ENCODE results near the gene PLA2G4B. TPM values are rescaled to one million over a fixed set of nuclear protein-coding genes. Genes with fewer than 3 reads are reported as not detected.

The PLA2G4B gene
- total and polyA plus RNA-seq, 9 of the 15 experiments (the other 6 are each of a cell fraction or from before 2014, with no cell fraction given): 0.07 to 6.1 (median 2.8) TPM

DNA sequence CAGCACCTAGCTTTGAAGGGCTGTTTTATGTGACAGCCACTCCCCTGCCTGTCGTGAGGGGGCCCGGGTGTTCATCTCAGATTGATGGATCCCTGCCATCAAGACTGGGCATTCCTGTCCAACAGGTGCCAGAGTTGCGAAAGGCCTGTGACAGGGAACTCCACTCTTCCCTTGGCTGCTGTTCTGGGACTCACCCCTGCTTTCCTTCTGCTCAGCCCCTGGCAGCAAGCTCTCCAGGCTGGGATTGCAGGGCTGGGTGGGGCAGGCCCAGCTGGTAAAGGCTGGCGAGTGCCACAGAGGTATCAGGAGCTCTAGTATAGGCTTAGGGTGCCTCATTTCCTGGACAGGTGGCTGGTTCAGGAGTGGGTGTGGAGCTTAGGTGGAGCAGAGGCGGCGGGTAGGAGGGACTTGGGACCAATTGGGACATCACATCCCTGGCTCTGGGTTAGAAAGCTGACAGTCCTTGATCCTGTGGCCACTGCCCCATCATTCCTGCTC, at the start of gene PLA2G4B (continued):
- TF ChIP-seq BRF2 (IDR thresholded peaks at IDR 0.05; ENCODE audit: borderline replicate concordance, insufficient read depth, insufficient read length) (no peak), HNRNPLL (IDR thresholded peaks at IDR 0.05; ENCODE audit: low read depth, low read length, poor library complexity, severe bottlenecking) (no peak), STAG1 (CRISPR knock-in tag; IDR thresholded peaks at IDR 0.05; ENCODE audit: borderline replicate concordance) (no peak), BACH1 (tag; IDR thresholded peaks at IDR 0.05) (no peak), CREM (IDR thresholded peaks at IDR 0.05; ENCODE audit: low read depth) (no peak), PRPF4 (IDR thresholded peaks at IDR 0.05; ENCODE audit: insufficient read depth, low read depth, low read length, poor library complexity, severe bottlenecking) (no peak), ILK (tag; IDR thresholded peaks at IDR 0.05; ENCODE audit: borderline replicate concordance, low read depth) (no peak), RAD21 (CRISPR knock-in tag; conservative IDR thresholded peaks at IDR 0.05 in 1 of 2, IDR thresholded peaks at IDR 0.05 in 1 of 2) (no peak), TAF1 (IDR thresholded peaks at IDR 0.05; ENCODE audit: control insufficient read depth, extremely low read depth, insufficient read depth, low read length, severe bottlenecking) (no peak), KLF13 (tag; IDR thresholded peaks at IDR 0.05; ENCODE audit: borderline replicate concordance, low read depth) (no peak), HNRNPK (IDR thresholded peaks at IDR 0.05; ENCODE audit: low read depth, low read length, poor library complexity, severe bottlenecking) (no peak)

Data from K562 (cell line).